ENCODE measurements around the gene ZNF385C.
"Not testable (repeated sequence)": the region's sequence is repeated elsewhere in the genome, so short reads cannot be mapped to it uniquely, and the experiment has no call there.

The ZNF385C gene

GRCh38 chr17:42010898-42011516 lies 87.3 kb downstream of the ZNF385C start:
- TF ChIP-seq CTCF (IDR thresholded peaks at IDR 0.05; ENCODE audit: low read depth, low read length, missing control alignments): no peak
- H3K4me3 ChIP-seq (replicated peaks; ENCODE audit: low read depth, low read length): no peak overlapping the region
- DNase-seq (ENCODE audit: extremely low read depth, low read depth): no peak

GRCh38 chr17:42010266-42010680 lies 88.0 kb downstream of the ZNF385C start:
- not testable (repeated sequence) for H3K4me3 ChIP-seq (replicated peaks; ENCODE audit: low read depth, low read length); DNase-seq (ENCODE audit: extremely low read depth, low read depth)

GRCh38 chr17:42009170-42009569 lies 89.1 kb downstream of the ZNF385C start:
- DNase-seq (ENCODE audit: extremely low read depth, low read depth): no peak
- H3K4me3 ChIP-seq (replicated peaks; ENCODE audit: low read depth, low read length): no peak overlapping the region
- TF ChIP-seq CTCF (IDR thresholded peaks at IDR 0.05; ENCODE audit: low read depth, low read length, missing control alignments): no peak

GRCh38 chr17:42005166-42005565 lies 93.1 kb downstream of the ZNF385C start:
- no peak overlapping the region for H3K4me3 ChIP-seq (replicated peaks; ENCODE audit: low read depth, low read length)
- no peak for TF ChIP-seq CTCF (IDR thresholded peaks at IDR 0.05; ENCODE audit: low read depth, low read length, missing control alignments)
- DNase-seq (ENCODE audit: extremely low read depth, low read depth): no peak

GRCh38 chr17:42002792-42003301 lies 95.4 kb downstream of the ZNF385C start:
- H3K4me3 ChIP-seq (replicated peaks; ENCODE audit: low read depth, low read length): no peak overlapping the region
- no peak for DNase-seq (ENCODE audit: extremely low read depth, low read depth)
- TF ChIP-seq CTCF (IDR thresholded peaks at IDR 0.05; ENCODE audit: low read depth, low read length, missing control alignments): no peak

- H3K4me3 ChIP-seq (replicated peaks; ENCODE audit: low read depth, low read length): no peak overlapping the region
- no peak for DNase-seq (ENCODE audit: extremely low read depth, low read depth)
- TF ChIP-seq CTCF (IDR thresholded peaks at IDR 0.05; ENCODE audit: low read depth, low read length, missing control alignments): no peak
Measured at GRCh38 chr17:42002175-42002791, 96.0 kb downstream of the ZNF385C start.

- DNase-seq (ENCODE audit: extremely low read depth, low read depth): no peak
- no peak overlapping the region for H3K4me3 ChIP-seq (replicated peaks; ENCODE audit: low read depth, low read length)
- TF ChIP-seq CTCF (IDR thresholded peaks at IDR 0.05; ENCODE audit: low read depth, low read length, missing control alignments): no peak
Measured at GRCh38 chr17:42001729-42002128, 96.5 kb downstream of the ZNF385C start.
